B cell (primary cell): ENCODE measurements around the gene CUL9. TPM values are rescaled to one million over a fixed set of nuclear protein-coding genes. Genes with fewer than 3 reads are reported as not detected.

Experiments
- ATAC-seq: fragments of 200-7000 bp; cut with Tn5 transposase; one replicate; pipeline ENCODE4 v1.10.0; 2021; ENCODE audit warnings: low read depth, mild to moderate bottlenecking, moderate number of reproducible peaks, moderate library complexity
- CTCF ChIA-PET: fragments of 350-600 bp; sonication (Branson Sonifier 250); formaldehyde crosslinking; loops from one replicate; lab custom pipeline; 2021; ENCODE audit warnings: antibody characterized with exemption, inconsistent platforms; lab: Charles Lee
- POLR2A ChIA-PET: fragments of 350-600 bp; sonication (Branson Sonifier 250); formaldehyde crosslinking; loops from one replicate; lab custom pipeline; 2021; ENCODE audit warnings: antibody characterized with exemption; lab: Charles Lee
- DNase-seq: peaks from one replicate; pipeline ENCODE4 v3.0.0; 2013
- H2AFZ ChIP-seq: 2 replicates; pipeline ENCODE4 v1.6.1; 2012; ENCODE audit warnings: mild to moderate bottlenecking, low read depth, low read length; ENCODE audit not compliant: insufficient read depth, poor library complexity, severe bottlenecking
- H3K27ac ChIP-seq, 2 donors: 1 replicate in 1 of 2; 2 replicates in 1 of 2; pipeline ENCODE4 v1.5.1; 2012 to 2013; ENCODE audit warnings: low read length in 2 of 2, mild to moderate bottlenecking in 2 of 2, moderate library complexity in 1 of 2
- H3K27me3 ChIP-seq, 4 experiments: fragments of 200-600 bp in 1 of 4; sonication (generic) in 1 of 4; replicated peaks in 1 of 4; 1 replicate in 2 of 4; 2 replicates in 2 of 4; pipeline versions ENCODE4 v1.6.1 to v1.7.0; 2013 to 2016; ENCODE audit warnings: low read length in 3 of 4, mild to moderate bottlenecking in 2 of 4, mixed read lengths in 1 of 4, moderate library complexity in 1 of 4; ENCODE audit not compliant: insufficient read depth in 4 of 4, control insufficient read depth in 3 of 4; ENCODE audit errors: control extremely low read depth in 1 of 4
- H3K36me3 ChIP-seq, 2 experiments: replicated peaks in 1 of 2; 1 replicate in 1 of 2; 2 replicates in 1 of 2; pipeline versions ENCODE4 v1.6.1 to v1.7.1; 2013; ENCODE audit warnings: low read length in 1 of 2; ENCODE audit not compliant: insufficient read depth in 2 of 2, control insufficient read depth in 1 of 2; ENCODE audit errors: control extremely low read depth in 1 of 2, extremely low read depth in 1 of 2
- H3K4me1 ChIP-seq, 2 donors: fragments of 200-600 bp in 1 of 2; sonication (generic) in 1 of 2; 1 replicate in 1 of 2; 2 replicates in 1 of 2; pipeline versions ENCODE4 v1.5.1 to v1.6.1; 2013 to 2017; ENCODE audit warnings: low read length in 2 of 2; ENCODE audit not compliant: control insufficient read depth in 2 of 2, insufficient read depth in 2 of 2
- H3K4me2 ChIP-seq: replicated peaks from 2 replicates; pipeline ENCODE3; 2012; ENCODE audit warnings: mild to moderate bottlenecking, low read depth, low read length; ENCODE audit not compliant: poor library complexity, severe bottlenecking
- H3K4me3 ChIP-seq, 5 experiments: fragments of 200-600 bp in 1 of 5; sonication (generic) in 1 of 5; 1 replicate in 3 of 5; 2 replicates in 2 of 5; pipeline versions ENCODE4 v1.5.1 to v1.7.0; 2011 to 2016; ENCODE audit warnings: low read length in 4 of 5, mild to moderate bottlenecking in 4 of 5, low read depth in 2 of 5, control low read depth in 1 of 5, moderate library complexity in 1 of 5; ENCODE audit not compliant: insufficient read depth in 1 of 5; ENCODE audit errors: control extremely low read depth in 1 of 5, extremely low read depth in 1 of 5
- H3K79me2 ChIP-seq: fragments of 200-600 bp; sonication (generic); one replicate; pipeline ENCODE4 v1.6.0; 2016; ENCODE audit warnings: low read length; ENCODE audit not compliant: control insufficient read depth, insufficient read depth
- H3K9ac ChIP-seq: fragments of 200-600 bp; sonication (generic); 2 replicates; pipeline ENCODE4 v1.6.1; 2017; ENCODE audit warnings: mild to moderate bottlenecking, low read length, moderate library complexity
- H3K9me3 ChIP-seq, 3 donors: one replicate each; pipeline versions ENCODE4 v1.6.1 to v1.7.1; 2013; ENCODE audit warnings: low read length in 2 of 3; ENCODE audit not compliant: control insufficient read depth in 2 of 3, insufficient read depth in 1 of 3; ENCODE audit errors: control extremely low read depth in 1 of 3
- H4K20me1 ChIP-seq: 2 replicates; pipeline ENCODE4 v1.6.0; 2012; ENCODE audit warnings: mild to moderate bottlenecking, low read length; ENCODE audit not compliant: insufficient read depth, control insufficient read depth, poor library complexity, severe bottlenecking
- H3K27ac Mint-ChIP-seq: one replicate; pipeline ENCODE4 v1.8.0; 2021; ENCODE audit warnings: mixed read lengths
- H3K27me3 Mint-ChIP-seq: one replicate; pipeline ENCODE4 v1.8.0; 2021; ENCODE audit warnings: mixed read lengths
- H3K4me1 Mint-ChIP-seq: one replicate; pipeline ENCODE4 v1.8.0; 2021; ENCODE audit warnings: mixed read lengths
- H3K4me3 Mint-ChIP-seq: one replicate; pipeline ENCODE4 v1.8.0; 2021; ENCODE audit warnings: mixed read lengths
- H3K9me3 Mint-ChIP-seq: one replicate; pipeline ENCODE4 v1.8.0; 2022; ENCODE audit warnings: mixed read lengths; ENCODE audit not compliant: insufficient read depth
- CTCF ChIP-seq: fragments of 200-600 bp; IDR thresholded peaks from one replicate; pipeline ENCODE4 v1.8.0; 2022; ENCODE audit warnings: antibody characterized with exemption, mild to moderate bottlenecking
- EZH2 ChIP-seq: IDR thresholded peaks from 2 replicates; pipeline ENCODE4 v1.6.1; 2012; ENCODE audit warnings: borderline replicate concordance, low read depth, mild to moderate bottlenecking, moderate library complexity, low read length; ENCODE audit not compliant: insufficient read depth, poor library complexity, severe bottlenecking
- WGBS: methylation state at CpG from one replicate; pipeline ENCODE4 v1.1.5; 2013; ENCODE audit warnings: missing lambda C conversion rate; ENCODE audit not compliant: insufficient coverage; 5-methylcytosine and 5-hydroxymethylcytosine counted together
- intact Hi-C: fragments of 100-400 bp; cut with micrococcal nuclease; formaldehyde crosslinking; loops from one replicate; pipeline ENCODE4 v1.10.0; 2022
- polyA plus RNA-seq: library from polyadenylated mRNA; depleted of rRNA; stranded (reverse); fragments of >200 nt; gene quantifications from 2 replicates; pipeline ENCODE4 v1.2.3, GENCODE V29; 2012
- total RNA-seq, 2 donors: library from RNA; stranded (reverse); fragments of 120-200 nt in 1 of 2; gene quantifications; 1 replicate in 1 of 2; 2 replicates in 1 of 2; pipeline versions ENCODE4 v1.2.3 to v1.2.4, GENCODE V29; 2013 to 2022

CUL9 gene
- total and polyA plus RNA-seq, 2 donors (not counting 1 experiment from before 2014, with no cell fraction given), result 98.0 to 110 TPM

GRCh38 chr6:43255408-43256054 is 73.5 kb downstream of the CUL9 start:
- H3K4me3 Mint-ChIP-seq, result no peak overlapping the region
- ChIA-PET POLR2A (interaction anchor here (0.5 kb wide), 1 partner anchor 1221 kb away, joined by 3 read pairs; no protein-coding TSS in a partner anchor), CTCF (interaction anchor here (0.6 to 1.3 kb wide), 7 partner anchors 9 to 168 kb away, joined by 3 to 5 read pairs (median 3); partner anchors contain the start of genes CRIP3 and DNPH1)
- Histone ChIP-seq H3K4me2 (no peak overlapping the region), H4K20me1 (no peaks in the 10 kb centered on the region), H3K79me2 (no peaks in the 10 kb centered on the region), H2AFZ (no peak overlapping the region), H3K4me3 (no peak overlapping the region), H3K4me1 (no peaks in the 10 kb centered on the region), H3K36me3 (no peaks in the 10 kb centered on the region), H3K9ac (no peak overlapping the region), H3K9me3 (peaks cover 0 to 7% (median 0%) of the 10 kb centered on the region in 3 donors), H3K27ac (no peak overlapping the region), H3K27me3 (peaks cover 0 to 44% (median 14%) of the 10 kb centered on the region in 4 experiments)
- H3K27ac Mint-ChIP-seq, result no peak overlapping the region
- intact Hi-C loops, result no loop called here
- DNase-seq, result no peak
- 88% methylated on average over 8 of the region's 11 CpGs for WGBS
- no peak for TF ChIP-seq EZH2
- TF ChIP-seq CTCF, result no peak
- no peak for ATAC-seq
- peaks cover 45% of the 10 kb centered on the region for H3K27me3 Mint-ChIP-seq
- no peaks in the 10 kb centered on the region for H3K9me3 Mint-ChIP-seq
- peaks cover 6% of the 10 kb centered on the region for H3K4me1 Mint-ChIP-seq

- H3K4me1 Mint-ChIP-seq, result no peaks in the 10 kb centered on the region
- intact Hi-C loops, result no loop called here
- ATAC-seq (no peak), DNase-seq (no peak)
- H3K4me1 ChIP-seq, result no peaks in the 10 kb centered on the region
- no peak overlapping the region for H3K4me3 Mint-ChIP-seq
- POLR2A ChIA-PET, result no interaction called here
- H3K36me3 ChIP-seq, result no peaks in the 10 kb centered on the region
- no peaks in the 10 kb centered on the region for H3K79me2 ChIP-seq
- no peaks in the 10 kb centered on the region for H4K20me1 ChIP-seq
- peaks cover 0 to 7% (median 0%) of the 10 kb centered on the region in 3 donors for H3K9me3 ChIP-seq
- 90% methylated on average over 6 of the region's 9 CpGs for WGBS
- H3K27me3 Mint-ChIP-seq, result peaks cover 32% of the 10 kb centered on the region
- no peak overlapping the region for H3K4me3 ChIP-seq
- peaks cover 0 to 31% (median 4%) of the 10 kb centered on the region in 4 experiments for H3K27me3 ChIP-seq
- H2AFZ ChIP-seq, result no peak overlapping the region
- no peak overlapping the region for H3K27ac Mint-ChIP-seq
- no peaks in the 10 kb centered on the region for H3K9me3 Mint-ChIP-seq
- no peak overlapping the region for H3K27ac ChIP-seq
- TF ChIP-seq EZH2, result no peak
- TF ChIP-seq CTCF, result no peak
- H3K4me2 ChIP-seq, result no peak overlapping the region
- H3K9ac ChIP-seq, result no peak overlapping the region
- CTCF ChIA-PET, result interaction anchor here (0.6 to 1.3 kb wide), 5 partner anchors 12 to 144 kb away, joined by 3 to 5 read pairs (median 3); partner anchors contain the start of genes CRIP3, DNPH1 and TTBK1
These were observed 74.8 kb downstream of the CUL9 start for GRCh38 chr6:43256670-43257366.
